Right lobe of liver (tissue), 6 donors: Measurements from ENCODE around the gene SAFB2. TPM values are rescaled to one million over a fixed set of nuclear protein-coding genes. Genes with fewer than 3 reads are reported as not detected.

ENCODE experiments used
- ATAC-seq, 4 donors: fragments of 200-7000 bp; cut with Tn5 transposase; one replicate each; pipeline ENCODE4 v1.9.1; 2020; ENCODE audit warnings: mild to moderate bottlenecking in 4 of 4, moderate library complexity in 4 of 4
- DNase-seq, 3 donors: peaks; one replicate each; pipeline ENCODE4 v3.0.0-alpha.2; 2020
- H3K27ac ChIP-seq, 3 donors: fragments of 200-600 bp; one replicate each; pipeline ENCODE4 v1.8.0; 2022
- H3K27me3 ChIP-seq, 2 donors: fragments of 200-600 bp; one replicate each; pipeline ENCODE4 v1.8.0; 2022
- H3K36me3 ChIP-seq, 4 donors: fragments of 200-600 bp; sonication (generic) in 1 of 4; one replicate each; pipeline versions ENCODE4 v1.5.1 to v1.8.0; 2017 to 2022; ENCODE audit warnings: control low read depth in 1 of 4
- H3K4me1 ChIP-seq, 4 donors: fragments of 200-600 bp; sonication (generic) in 1 of 4; one replicate each; pipeline versions ENCODE4 v1.5.1 to v1.8.0; 2017 to 2022; ENCODE audit warnings: control low read depth in 1 of 4
- H3K4me3 ChIP-seq, 3 donors: fragments of 200-600 bp; one replicate each; pipeline ENCODE4 v1.8.0; 2022
- H3K9me3 ChIP-seq, 4 donors: fragments of 200-600 bp; sonication (generic) in 1 of 4; one replicate each; pipeline versions ENCODE4 v1.5.1 to v1.8.0; 2017 to 2022; ENCODE audit warnings: control low read depth in 1 of 4
- CTCF ChIP-seq, 4 donors: fragments of 200-600 bp in 3 of 4; fragments of 450-650 bp in 1 of 4; IDR thresholded peaks; one replicate each; pipeline versions ENCODE4 v1.5.1 to v1.8.0; 2016 to 2022; ENCODE audit warnings: antibody characterized with exemption in 4 of 4, mild to moderate bottlenecking in 2 of 4
- POLR2A ChIP-seq: fragments of 450-650 bp; IDR thresholded peaks from one replicate; pipeline ENCODE4 v1.6.1; 2017; ENCODE audit warnings: antibody characterized with exemption, mild to moderate bottlenecking
- whole genome bisulfite sequencing: methylation state at CpG from one replicate; pipeline ENCODE4 v1.1.6; 2018; ENCODE audit warnings: low coverage, low lambda C conversion rate; ENCODE audit not compliant: insufficient coverage; ENCODE audit errors: missing lambda C conversion rate; 5-methylcytosine and 5-hydroxymethylcytosine counted together
- intact Hi-C, 2 donors: fragments of 100-400 bp; cut with DNase I; formaldehyde crosslinking; loops; one replicate each; pipeline versions ENCODE4 v1.11.2 to v1.14.1; 2022
- total RNA-seq, 6 experiments: library from RNA; depleted of rRNA in 2 of 6; stranded (reverse); fragments of >200 nt in 2 of 6; fragmentation: NEBNext Ultra II Directional in 3 of 6; extraction: Animal tissue kit (Norgen Biotek cat#: 25700) in 3 of 6; gene quantifications; one replicate each; pipeline versions ENCODE4 v1.1.0 to v1.2.4, GENCODE V29; 2016 to 2023
- donor health status: DM: no; HTN: yes; CAD: no.
- donor health status: DM: no; HTN: no; CAD: no.
- donor health status: DM: no; HTN: no; CAD: no.
- donor health status: DM: no; HTN: yes; CAD: no.
- donor health status: DM: no; HTN: yes; CAD: no.

SAFB2 gene
- total RNA-seq, 6 experiments from 2014 or later = 16.9 to 48.9 (median 41.7) TPM

GRCh38 chr19:5666921-5667610 lies 44.5 kb upstream of the SAFB2 start:
- Histone ChIP-seq H3K27ac (no peak overlapping the region), H3K4me3 (no peak overlapping the region), H3K27me3 (no peaks in the 10 kb centered on the region), H3K9me3 (no peaks in the 10 kb centered on the region), H3K4me1 (peaks cover 0 to 30% (median 7%) of the 10 kb centered on the region in 4 donors), H3K36me3 (peaks cover 18 to 76% (median 42%) of the 10 kb centered on the region in 4 donors)
- intact Hi-C loops = no loop called here
- TF ChIP-seq POLR2A (no peak), CTCF (IDR thresholded peaks at IDR 0.05) (no peak)
- no peak for ATAC-seq
- peak in 1 of 3 donors; percentile 47 for DNase-seq
- WGBS = no CpG with 5 or more reads among the region's 26 CpGs

GRCh38 chr19:5665781-5666513 lies 43.4 kb upstream of the SAFB2 start:
- H3K27me3 ChIP-seq = no peaks in the 10 kb centered on the region
- ATAC-seq (peak; percentile 82 to 92 (median 88)), DNase-seq (peak in 1 of 3 donors; percentile 50)
- H3K27ac ChIP-seq = peak overlapping the region in 2 of 3 donors; percentile 19 to 74
- no peaks in the 10 kb centered on the region for H3K9me3 ChIP-seq
- intact Hi-C loops = no loop called here
- peak; percentile 32 to 51 (median 40) for TF ChIP-seq CTCF (IDR thresholded peaks at IDR 0.05)
- no peak for TF ChIP-seq POLR2A
- 39% methylated on average over 6 of the region's 10 CpGs for WGBS
- peaks cover 25 to 87% (median 51%) of the 10 kb centered on the region in 4 donors for H3K36me3 ChIP-seq
- peaks cover 0 to 30% (median 7%) of the 10 kb centered on the region in 4 donors for H3K4me1 ChIP-seq
- H3K4me3 ChIP-seq = no peak overlapping the region

- Histone ChIP-seq H3K4me3 (no peak overlapping the region), H3K9me3 (no peaks in the 10 kb centered on the region), H3K27ac (peak overlapping the region in 1 of 3 donors; percentile 74), H3K4me1 (peaks cover 0 to 30% (median 7%) of the 10 kb centered on the region in 4 donors), H3K36me3 (peaks cover 27 to 92% (median 55%) of the 10 kb centered on the region in 4 donors), H3K27me3 (no peaks in the 10 kb centered on the region)
- WGBS = no CpG with 5 or more reads among the region's 2 CpGs
- DNase-seq = peak in 2 of 3 donors; percentile 42 to 64
- peak; percentile 4 to 63 (median 48) for ATAC-seq
- intact Hi-C loops = no loop called here
- no peak for TF ChIP-seq POLR2A
Observed at GRCh38 chr19:5664515-5664914, 41.9 kb upstream of the SAFB2 start.

- Histone ChIP-seq H3K27me3 (no peaks in the 10 kb centered on the region), H3K4me3 (no peak overlapping the region), H3K27ac (peak overlapping the region in 1 of 3 donors; percentile 74), H3K4me1 (peaks cover 0 to 30% (median 7%) of the 10 kb centered on the region in 4 donors), H3K36me3 (peaks cover 27 to 91% (median 54%) of the 10 kb centered on the region in 4 donors), H3K9me3 (no peaks in the 10 kb centered on the region)
- DNase-seq (peak in 1 of 3 donors; percentile 52), ATAC-seq (no peak)
- intact Hi-C loops = no loop called here
- WGBS = 92% methylated on average over 5 of the region's 17 CpGs
- TF ChIP-seq CTCF (IDR thresholded peaks at IDR 0.05) (no peak), POLR2A (no peak)
Observed at GRCh38 chr19:5663904-5664303, 41.3 kb upstream of the SAFB2 start.

- peaks cover 0 to 28% (median 7%) of the 10 kb centered on the region in 4 donors for H3K4me1 ChIP-seq
- WGBS = 94% methylated on average over 9 of the region's 42 CpGs
- DNase-seq (peak in 1 of 3 donors; percentile 50), ATAC-seq (no peak)
- intact Hi-C loops = no loop called here
- H3K4me3 ChIP-seq = no peak overlapping the region
- no peaks in the 10 kb centered on the region for H3K27me3 ChIP-seq
- H3K27ac ChIP-seq = no peak overlapping the region
- H3K36me3 ChIP-seq = peaks cover 21 to 92% (median 47%) of the 10 kb centered on the region in 4 donors
- H3K9me3 ChIP-seq = no peaks in the 10 kb centered on the region
- no peak for TF ChIP-seq POLR2A
- TF ChIP-seq CTCF (IDR thresholded peaks at IDR 0.05) = no peak
Observed at GRCh38 chr19:5661483-5661882, 38.9 kb upstream of the SAFB2 start.
